Dermis blood vessel endothelial cell (primary cell): ENCODE measurements around the gene NAA30. TPM values are rescaled to one million over a fixed set of nuclear protein-coding genes. Genes with fewer than 3 reads are reported as not detected.

Source experiments
- DNase-seq: peaks from one replicate; pipeline ENCODE4 v3.0.0; 2010
- total RNA-seq: library from RNA; depleted of rRNA; stranded (reverse); fragments of >200 nt; gene quantifications from 2 replicates; pipeline ENCODE4 v1.2.3, GENCODE V29; 2014

The NAA30 gene
- total RNA-seq, 1 donor from 2014 or later = 34.7 TPM

GRCh38 chr14:57400556-57401494 lies 10.4 kb downstream of the NAA30 start:
- DNase-seq = no peak

DNA sequence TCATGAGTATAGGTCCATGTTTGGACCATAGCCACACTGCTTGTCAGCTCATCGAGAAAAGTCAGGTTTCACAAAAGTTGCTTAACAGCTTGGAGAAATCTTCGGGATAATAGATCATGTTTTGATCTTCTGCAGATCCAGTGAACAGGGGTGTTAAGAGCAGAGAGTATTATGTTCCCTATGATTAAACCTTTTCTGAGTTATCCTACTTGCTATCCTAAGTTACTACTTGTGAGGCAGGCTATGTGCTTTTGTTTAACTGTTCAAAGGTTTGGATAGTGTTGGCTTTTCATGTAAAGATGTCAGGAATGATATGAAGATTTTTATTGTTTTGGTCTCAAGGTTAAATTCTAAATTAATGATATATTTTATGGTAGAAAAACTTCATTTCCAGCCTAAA lies 11.1 kb downstream of the NAA30 start:
- no peak for DNase-seq

- DNase-seq = no peak
These were observed 11.9 kb downstream of the NAA30 start for GRCh38 chr14:57402173-57402852.

GRCh38 chr14:57403521-57403864 lies 13.1 kb downstream of the NAA30 start:
- no peak for DNase-seq

DNA sequence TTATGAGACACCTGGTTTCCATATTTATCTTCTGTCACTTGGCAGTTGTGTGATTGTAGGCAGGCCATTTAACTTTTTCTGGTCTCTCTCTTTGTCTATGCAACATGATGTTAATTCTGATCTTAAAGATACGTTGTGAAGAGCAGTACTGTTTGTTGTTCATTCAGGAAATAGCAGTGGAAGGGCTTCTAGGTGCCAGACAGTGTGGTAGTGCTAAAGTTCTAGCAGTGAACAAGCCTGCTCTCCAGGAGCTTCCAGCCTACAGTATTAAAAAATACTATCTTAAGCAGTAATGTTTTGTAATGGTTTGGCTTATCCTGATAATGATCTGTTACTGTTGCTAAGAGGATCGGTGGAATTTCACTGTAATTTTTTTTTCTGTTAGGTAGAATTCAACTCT lies 15.2 kb downstream of the NAA30 start:
- DNase-seq = no peak

DNA sequence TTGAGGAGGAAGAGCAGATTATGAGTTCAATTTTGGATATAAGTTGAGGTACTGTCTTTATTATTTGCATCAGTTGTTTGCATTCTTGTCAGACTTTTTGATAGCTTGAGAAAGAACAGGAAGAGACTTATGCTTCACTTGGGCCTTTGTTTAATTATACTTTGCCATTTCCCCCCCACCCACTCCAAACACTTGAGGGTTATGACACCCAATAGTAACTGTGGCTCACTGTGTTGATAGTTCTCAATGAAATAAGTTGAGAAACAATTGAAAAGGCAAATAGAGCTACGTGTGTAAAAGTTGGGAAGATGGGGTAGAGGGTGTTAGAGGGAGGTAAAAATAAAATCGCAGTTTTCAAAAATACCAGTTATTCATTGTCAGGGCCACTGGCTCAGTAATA lies 17.7 kb downstream of the NAA30 start:
- no peak for DNase-seq

- no peak for DNase-seq
These were observed 18.2 kb downstream of the NAA30 start for GRCh38 chr14:57408634-57409033.

DNA sequence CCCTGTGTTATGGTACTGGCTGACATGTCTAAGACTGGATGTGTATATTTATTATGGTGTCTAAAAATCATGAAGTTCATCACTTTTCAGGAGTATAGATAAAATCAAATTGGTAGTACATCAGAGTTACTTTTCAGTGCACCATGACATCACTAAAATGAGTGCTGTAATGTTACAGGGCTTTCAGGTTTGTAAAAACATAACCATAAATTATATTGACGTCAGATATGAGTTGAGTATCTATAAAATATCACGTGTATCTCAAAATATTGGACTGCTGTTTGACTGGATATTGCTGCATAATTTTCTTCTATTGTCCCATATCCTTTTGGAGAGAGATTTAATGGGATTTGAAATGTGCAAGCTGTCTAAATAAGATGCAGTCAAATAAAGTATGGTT lies 22.0 kb downstream of the NAA30 start:
- no peak for DNase-seq

GRCh38 chr14:57413849-57414248 lies 23.5 kb downstream of the NAA30 start:
- DNase-seq = no peak

DNA sequence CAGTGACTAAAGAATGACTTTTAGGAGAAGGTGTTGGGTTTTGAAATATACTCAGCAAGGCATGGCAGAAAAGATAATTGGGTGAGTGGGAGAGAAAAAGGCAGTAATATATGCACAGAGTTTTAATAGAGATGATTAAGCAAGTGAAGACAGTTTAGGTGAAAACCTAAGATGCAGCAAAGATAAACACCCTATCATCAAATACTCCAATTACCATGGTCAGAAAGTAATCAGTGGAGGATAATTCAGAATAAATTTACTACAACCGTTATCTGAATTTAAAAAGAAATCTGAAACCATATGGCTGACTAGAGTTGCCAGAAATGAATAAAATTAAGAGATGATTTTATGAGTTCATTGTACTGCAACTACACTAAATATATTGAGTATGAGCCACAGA lies 26.8 kb downstream of the NAA30 start:
- DNase-seq = no peak

DNA sequence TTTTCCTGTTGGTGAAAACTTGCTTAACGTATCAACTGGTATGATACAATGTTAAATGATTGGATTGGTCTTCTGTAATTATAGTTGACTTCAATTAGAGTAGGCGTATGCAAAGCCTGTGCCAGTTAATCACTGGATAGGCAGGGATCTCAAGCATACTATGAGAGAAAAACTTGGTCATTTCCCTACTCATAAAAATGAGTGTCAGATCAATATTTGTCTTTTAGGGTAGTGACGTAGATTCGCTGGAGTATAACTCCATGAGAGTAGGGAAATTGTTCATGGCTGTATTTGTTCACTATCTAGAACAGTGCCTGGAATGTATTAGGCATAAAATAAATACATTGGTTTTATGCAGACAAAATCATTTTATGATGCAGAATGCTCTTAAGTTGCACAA lies 28.6 kb downstream of the NAA30 start:
- DNase-seq = no peak

GRCh38 chr14:57420033-57420432 lies 29.6 kb downstream of the NAA30 start:
- DNase-seq = no peak

DNA sequence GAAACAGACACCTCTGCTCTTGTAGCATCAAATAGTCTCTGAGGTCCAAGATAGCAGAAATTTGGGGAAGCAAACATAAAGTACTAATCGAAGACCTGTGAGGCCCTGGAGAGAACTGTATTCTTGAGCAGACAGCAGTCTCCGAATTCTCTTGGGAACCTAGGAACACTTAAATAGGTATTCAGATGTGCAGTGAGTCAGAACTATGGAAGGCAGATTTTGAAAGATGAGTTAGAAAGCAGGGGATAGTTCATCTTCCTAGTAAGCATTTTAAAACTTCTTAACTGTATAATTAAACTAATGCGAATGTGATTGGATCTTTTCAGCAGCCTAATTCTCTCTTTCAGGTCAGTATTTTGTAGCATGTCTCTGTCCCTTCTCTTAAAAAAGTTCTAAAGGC lies 30.6 kb downstream of the NAA30 start:
- DNase-seq = no peak

DNA sequence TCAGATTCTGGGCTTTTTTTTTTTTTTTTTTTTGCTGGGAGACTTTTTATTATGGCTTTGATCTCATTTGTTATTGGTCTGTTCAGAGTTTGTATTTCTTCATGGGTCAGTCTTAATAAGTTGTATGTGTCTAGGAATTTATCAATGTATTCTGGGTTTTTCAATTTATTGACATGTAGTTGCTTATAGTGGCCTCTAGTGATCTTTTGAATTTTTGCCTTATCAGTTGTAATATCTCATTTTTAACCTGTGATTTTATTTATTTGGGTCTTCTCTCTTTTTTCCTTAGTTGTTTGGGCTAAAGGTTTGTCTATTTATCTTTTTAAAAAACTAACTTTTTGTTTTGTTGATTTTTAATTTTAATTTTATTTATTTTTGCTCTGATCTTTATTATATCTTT lies 45.5 kb downstream of the NAA30 start:
- DNase-seq = no peak

DNA sequence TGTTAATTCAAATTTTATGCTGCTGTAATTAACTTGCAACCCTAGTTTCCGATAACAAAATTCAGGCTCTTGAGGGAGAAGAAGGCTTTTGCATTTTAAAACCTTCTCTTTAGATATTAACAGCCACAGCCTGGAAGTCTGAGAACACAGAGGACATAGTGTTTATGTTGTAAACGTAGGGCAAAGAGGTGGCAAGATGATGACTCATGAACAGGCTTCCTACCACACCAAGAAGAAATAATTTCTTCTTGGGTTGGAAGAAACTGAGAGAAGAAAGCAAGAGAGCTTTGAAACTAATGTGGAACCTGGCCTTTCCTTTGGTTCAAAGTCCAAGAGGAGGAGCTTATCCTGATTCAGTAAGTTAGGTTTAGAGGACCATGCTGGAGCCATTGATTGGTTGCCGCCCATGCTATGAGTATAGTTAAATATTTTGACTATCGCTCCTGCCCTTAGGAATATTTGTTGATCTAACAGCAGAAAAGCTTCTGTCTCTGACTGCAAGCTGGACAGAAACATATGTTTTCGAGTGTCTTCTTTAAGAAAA lies 71.5 kb downstream of the NAA30 start:
- no peak for DNase-seq

- no peak for DNase-seq
These were observed 72.2 kb downstream of the NAA30 start for GRCh38 chr14:57462551-57462950.

DNA sequence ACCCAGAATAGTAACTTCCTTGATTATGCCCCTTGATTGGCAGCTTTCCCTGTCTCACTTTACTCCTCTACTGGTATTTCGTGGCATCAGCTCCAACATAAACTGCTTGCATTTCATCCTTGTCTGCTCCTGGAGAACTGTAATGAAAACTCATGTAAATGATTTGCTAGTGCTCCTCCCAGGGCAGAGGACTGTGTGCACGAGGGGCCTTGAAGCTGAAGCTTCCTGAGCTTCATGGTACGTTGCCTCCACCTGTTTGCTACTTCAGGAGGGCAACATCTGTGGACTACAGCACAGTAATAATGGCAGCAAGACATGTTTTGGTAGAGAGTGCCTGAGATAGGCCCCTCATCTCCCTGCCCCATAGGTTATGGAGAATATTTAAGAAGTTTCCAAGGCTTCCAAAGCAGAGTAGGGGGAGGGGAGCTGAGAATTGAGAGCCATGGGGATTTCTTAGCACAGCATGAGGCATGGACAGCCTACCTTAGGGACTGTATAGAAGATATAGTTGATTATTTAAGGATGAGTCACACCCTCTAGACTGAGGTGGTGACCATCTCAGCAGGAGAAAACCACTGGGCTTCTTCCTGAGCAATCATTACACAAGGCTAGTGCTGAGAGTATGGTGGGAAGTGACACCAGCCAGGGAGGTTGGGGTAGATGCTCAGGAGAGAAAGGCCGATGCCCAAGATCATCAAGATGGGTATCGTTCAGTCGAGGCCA lies 73.8 kb downstream of the NAA30 start:
- DNase-seq = no peak

Other genes starting within 250 kb of the NAA30 start
- 78.6 and 120 TPM in 2 replicates for gene EXOC5, start 121.7 kb upstream of the NAA30 start, total RNA-seq
- gene AP5M1, start 121.6 kb upstream of the NAA30 start, total RNA-seq = 23.7 and 38.9 TPM in 2 replicates
- gene CCDC198, start 103.3 kb downstream of the NAA30 start, total RNA-seq = 0.14 and 0.51 TPM in 2 replicates